ENCODE data around the gene SYNJ2BP.

SYNJ2BP gene

GRCh38 chr14:70391493-70392391, 25.1 kb downstream of the SYNJ2BP start:
- no peak for DNase-seq

- DNase-seq = no peak
Measured at GRCh38 chr14:70382536-70382935, 34.4 kb downstream of the SYNJ2BP start.

- DNase-seq = no peak
Measured at GRCh38 chr14:70380824-70381223, 36.1 kb downstream of the SYNJ2BP start.

GRCh38 chr14:70378696-70379095, 38.2 kb downstream of the SYNJ2BP start:
- DNase-seq = no peak

All from NCI-H1092 (cell line).